DND-41 (cell line): ENCODE measurements around the gene GRPEL1.
A peak's percentile ranks its signal among the peaks of the same experiment; 100 is the strongest.

ENCODE experiments used
- ATAC-seq: fragments of 200-7000 bp; cut with Tn5 transposase; 3 replicates; pipeline ENCODE4 v1.9.1; 2021; ENCODE audit warnings: low read depth; ENCODE audit not compliant: insufficient read depth
- DNase-seq: peaks from one replicate; pipeline ENCODE4 v3.0.0-alpha.2; 2020
- H2AFZ ChIP-seq: 2 replicates; pipeline ENCODE4 v1.6.0; 2012; ENCODE audit warnings: low read depth, low read length
- H3K27ac ChIP-seq: 2 replicates; pipeline ENCODE4 v1.5.1; 2012; ENCODE audit warnings: low read length, inconsistent platforms
- H3K27me3 ChIP-seq: fragments of 200-600 bp; sonication (generic); 2 replicates; pipeline ENCODE4 v1.6.0; 2012; ENCODE audit warnings: low read length, mild to moderate bottlenecking, inconsistent platforms; ENCODE audit not compliant: insufficient read depth, poor library complexity
- H3K36me3 ChIP-seq: 2 replicates; pipeline ENCODE4 v1.5.1; 2012; ENCODE audit warnings: low read length, inconsistent platforms; ENCODE audit not compliant: insufficient read depth
- H3K4me1 ChIP-seq: 2 replicates; pipeline ENCODE4 v1.5.1; 2012; ENCODE audit warnings: mild to moderate bottlenecking, low read length; ENCODE audit not compliant: insufficient read depth
- H3K4me2 ChIP-seq: 2 replicates; pipeline ENCODE4 v1.6.0; 2012; ENCODE audit warnings: mild to moderate bottlenecking, moderate library complexity, low read length, inconsistent platforms; ENCODE audit not compliant: insufficient read depth
- H3K4me3 ChIP-seq, 2 experiments: fragments of 200-600 bp in 1 of 2; shearing (Covaris generic) in 1 of 2; 2 replicates each; pipeline ENCODE4 v1.5.1; 2012 to 2016; ENCODE audit warnings: inconsistent platforms in 2 of 2, low read length in 2 of 2, mild to moderate bottlenecking in 2 of 2, low read depth in 1 of 2, moderate library complexity in 1 of 2
- H3K79me2 ChIP-seq: 2 replicates; pipeline ENCODE4 v1.6.0; 2012; ENCODE audit warnings: low read length, inconsistent platforms; ENCODE audit not compliant: insufficient read depth
- H3K9ac ChIP-seq: 2 replicates; pipeline ENCODE4 v1.6.0; 2012; ENCODE audit warnings: low read depth, mild to moderate bottlenecking, inconsistent platforms, low read length, moderate library complexity
- H3K9me3 ChIP-seq: 2 replicates; pipeline ENCODE4 v1.5.1; 2012; ENCODE audit warnings: low read length, moderate library complexity, mild to moderate bottlenecking, inconsistent platforms; ENCODE audit not compliant: insufficient read depth, severe bottlenecking
- H4K20me1 ChIP-seq: 2 replicates; pipeline ENCODE4 v1.6.0; 2012; ENCODE audit warnings: low read length; ENCODE audit not compliant: insufficient read depth
- EZH2 ChIP-seq: IDR thresholded peaks from 3 replicates; pipeline ENCODE4 v1.6.1; 2012; ENCODE audit warnings: borderline replicate concordance, low read depth, mild to moderate bottlenecking, moderate library complexity, low read length, inconsistent platforms; ENCODE audit not compliant: severe bottlenecking
- TF ChIP-seq, protein P1 (sequence below): IDR thresholded peaks from 2 replicates; pipeline ENCODE4 v1.5.1; 2012; ENCODE audit warnings: borderline replicate concordance, low read length, moderate library complexity, mild to moderate bottlenecking; ENCODE audit not compliant: poor library complexity, severe bottlenecking; ENCODE audit errors: extremely low read depth

The GRPEL1 gene

DNA sequence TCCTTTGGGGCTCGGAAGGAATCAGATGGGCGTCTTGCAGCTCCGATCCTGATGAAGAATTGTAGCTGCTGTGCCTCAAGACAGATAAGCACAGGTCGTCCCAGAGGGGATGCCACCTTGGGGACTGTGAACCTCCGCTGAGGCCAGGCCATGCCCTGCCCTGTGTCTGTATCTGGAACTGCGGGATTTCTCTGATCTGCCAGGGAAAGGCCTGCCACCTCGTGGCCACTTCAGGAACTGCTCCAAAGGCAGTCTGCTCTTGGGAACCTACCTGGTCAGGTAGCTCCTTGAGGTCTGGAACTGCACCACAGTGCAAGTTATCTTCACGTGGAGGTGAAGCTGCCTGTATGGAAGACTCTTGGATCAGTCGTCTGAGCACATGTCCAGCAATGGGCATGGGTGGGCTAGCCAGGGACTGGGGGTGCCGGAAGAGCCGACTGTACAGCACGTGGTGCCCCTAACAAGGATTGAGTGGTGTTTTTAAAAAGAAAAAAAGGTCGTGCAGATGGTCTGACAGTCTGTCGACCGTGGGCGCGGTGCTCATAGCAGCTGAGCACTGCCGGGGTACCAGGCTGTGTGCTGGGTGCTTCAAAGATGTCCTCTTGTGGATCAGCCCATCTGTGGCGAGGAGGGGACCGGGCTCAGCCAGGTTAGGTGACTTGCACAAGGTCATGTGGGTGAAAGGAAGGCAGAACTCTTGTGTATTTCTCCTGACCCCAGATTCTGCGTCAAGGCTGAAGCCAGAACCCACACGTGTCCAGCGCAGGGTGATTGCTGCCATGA is 3.1 kb upstream of the GRPEL1 start:
- DNase-seq: peak; percentile 79
- H3K4me2 ChIP-seq: peak overlapping the region; percentile 43; the same call in 1 of the 2 replicates

GRCh38 chr4:7068883-7069282 is 1.0 kb upstream of the GRPEL1 start:
- peak overlapping the region; percentile 68; the same call in 1 of the 2 replicates for H3K27ac ChIP-seq

More for the DNA sequence above, 3.1 kb upstream of the GRPEL1 start:
- H4K20me1 ChIP-seq: peaks cover 16% of the 10 kb centered on the region
- no peak overlapping the region for H3K4me3 ChIP-seq
- H3K79me2 ChIP-seq: peaks cover 22% of the 10 kb centered on the region
- no peak overlapping the region for H3K27ac ChIP-seq
- no peak overlapping the region for H3K9ac ChIP-seq
- H3K27me3 ChIP-seq: no peaks in the 10 kb centered on the region
- peak overlapping the region; percentile 63 for H2AFZ ChIP-seq
- peaks cover 8% of the 10 kb centered on the region; the same call in 1 of the 2 replicates for H3K36me3 ChIP-seq
- peaks cover 30% of the 10 kb centered on the region for H3K4me1 ChIP-seq
- no peaks in the 10 kb centered on the region for H3K9me3 ChIP-seq
- TF ChIP-seq, protein P1, sequence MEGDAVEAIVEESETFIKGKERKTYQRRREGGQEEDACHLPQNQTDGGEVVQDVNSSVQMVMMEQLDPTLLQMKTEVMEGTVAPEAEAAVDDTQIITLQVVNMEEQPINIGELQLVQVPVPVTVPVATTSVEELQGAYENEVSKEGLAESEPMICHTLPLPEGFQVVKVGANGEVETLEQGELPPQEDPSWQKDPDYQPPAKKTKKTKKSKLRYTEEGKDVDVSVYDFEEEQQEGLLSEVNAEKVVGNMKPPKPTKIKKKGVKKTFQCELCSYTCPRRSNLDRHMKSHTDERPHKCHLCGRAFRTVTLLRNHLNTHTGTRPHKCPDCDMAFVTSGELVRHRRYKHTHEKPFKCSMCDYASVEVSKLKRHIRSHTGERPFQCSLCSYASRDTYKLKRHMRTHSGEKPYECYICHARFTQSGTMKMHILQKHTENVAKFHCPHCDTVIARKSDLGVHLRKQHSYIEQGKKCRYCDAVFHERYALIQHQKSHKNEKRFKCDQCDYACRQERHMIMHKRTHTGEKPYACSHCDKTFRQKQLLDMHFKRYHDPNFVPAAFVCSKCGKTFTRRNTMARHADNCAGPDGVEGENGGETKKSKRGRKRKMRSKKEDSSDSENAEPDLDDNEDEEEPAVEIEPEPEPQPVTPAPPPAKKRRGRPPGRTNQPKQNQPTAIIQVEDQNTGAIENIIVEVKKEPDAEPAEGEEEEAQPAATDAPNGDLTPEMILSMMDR: peak; percentile 98
- TF ChIP-seq EZH2: no peak
- ATAC-seq: peak; percentile 41

GRCh38 chr4:7068279-7068842 is 497 bp upstream of the GRPEL1 start:
- peaks cover 47% of the 10 kb centered on the region for H3K79me2 ChIP-seq
- H3K4me2 ChIP-seq: peak overlapping the region; percentile 86
- peaks cover 36% of the 10 kb centered on the region for H4K20me1 ChIP-seq
- peak overlapping the region; percentile 69 to 92; a peak in 3 of 4 replicates for H3K4me3 ChIP-seq
- peaks cover 31% of the 10 kb centered on the region for H3K36me3 ChIP-seq
- peak overlapping the region; percentile 85 for H2AFZ ChIP-seq
- DNase-seq (no peak), ATAC-seq (peak; percentile 73; the same call in 2 of the 3 replicates)
- no peaks in the 10 kb centered on the region for H3K27me3 ChIP-seq
- TF ChIP-seq EZH2: no peak
- TF ChIP-seq, protein P1: peak; percentile 26
- peak overlapping the region; percentile 68 for H3K27ac ChIP-seq
- peaks cover 38% of the 10 kb centered on the region for H3K4me1 ChIP-seq
- no peaks in the 10 kb centered on the region for H3K9me3 ChIP-seq
- H3K9ac ChIP-seq: peak overlapping the region; percentile 71

More at GRCh38 chr4:7068883-7069282, 1.0 kb upstream of the GRPEL1 start:
- Histone ChIP-seq H3K4me2 (peak overlapping the region; percentile 86), H4K20me1 (peaks cover 31% of the 10 kb centered on the region), H3K9ac (peak overlapping the region; percentile 71), H2AFZ (peak overlapping the region; percentile 85), H3K27me3 (no peaks in the 10 kb centered on the region), H3K9me3 (no peaks in the 10 kb centered on the region), H3K36me3 (peaks cover 25% of the 10 kb centered on the region), H3K79me2 (peaks cover 41% of the 10 kb centered on the region), H3K4me3 (peak overlapping the region; percentile 69 to 92; a peak in 3 of 4 replicates), H3K4me1 (peaks cover 38% of the 10 kb centered on the region)
- TF ChIP-seq, protein P1: no peak
- TF ChIP-seq EZH2: no peak
- DNase-seq (no peak), ATAC-seq (no peak)
